Measurements from ENCODE around the gene DDA1.

Gene DDA1

GRCh38 chr19:17302391-17303166 is 6.8 kb upstream of the DDA1 start:
- Histone ChIP-seq H3F3A (ENCODE audit: insufficient read depth, low read length) (peaks cover 19% of the 10 kb centered on the region), H3K9ac (ENCODE audit: low read length) (peak overlapping the region; percentile 72; the same call in 1 of the 2 replicates), H3K36me3 (replicated peaks; ENCODE audit: insufficient read depth, low read length) (no peaks in the 10 kb centered on the region), H3K4me3 (ENCODE audit: low read length) (peak overlapping the region; percentile 77), H3K4me1 (ENCODE audit: low read length) (peaks cover 17% of the 10 kb centered on the region), H4K20me1 (ENCODE audit: insufficient read depth, low read length) (no peaks in the 10 kb centered on the region), H3K9me3 (replicated peaks; ENCODE audit: insufficient read depth, low read length) (no peaks in the 10 kb centered on the region), H3K79me2 (ENCODE audit: low read length) (peaks cover 15% of the 10 kb centered on the region), H3K27ac (ENCODE audit: low read length) (no peak overlapping the region), H3K4me2 (ENCODE audit: low read depth, low read length) (peak overlapping the region; percentile 89), H2AFZ (ENCODE audit: low read length) (peak overlapping the region; percentile 87), H3K27me3 (replicated peaks; ENCODE audit: insufficient read depth, low read length) (no peaks in the 10 kb centered on the region), H3K9me2 (replicated peaks; ENCODE audit: insufficient read depth, low read length) (no peaks in the 10 kb centered on the region)
- TF ChIP-seq CTCF (IDR thresholded peaks at IDR 0.05; ENCODE audit: low read length) (no peak), EZH2phosphoT487 (IDR thresholded peaks at IDR 0.05; ENCODE audit: low read length) (no peak), EZH2 (optimal IDR thresholded peaks at IDR 0.05; ENCODE audit: low read depth, low read length) (no peak)
- DNase-seq: no peak

- peaks cover 17% of the 10 kb centered on the region for H3K4me1 ChIP-seq (ENCODE audit: low read length)
- peak within 1 kb of the TSS; percentile 77 for H3K4me3 ChIP-seq (ENCODE audit: low read length)
- no peak for TF ChIP-seq EZH2 (optimal IDR thresholded peaks at IDR 0.05; ENCODE audit: low read depth, low read length)
- TF ChIP-seq CTCF (IDR thresholded peaks at IDR 0.05; ENCODE audit: low read length): peak; percentile 50
- peak within 1 kb of the TSS; percentile 89 for H3K4me2 ChIP-seq (ENCODE audit: low read depth, low read length)
- no peak within 1 kb of the TSS for H3K27ac ChIP-seq (ENCODE audit: low read length)
- H4K20me1 ChIP-seq (ENCODE audit: insufficient read depth, low read length): no peaks in the 10 kb centered on the region
- H3K9ac ChIP-seq (ENCODE audit: low read length): peak within 1 kb of the TSS; percentile 72; the same call in 1 of the 2 replicates
- peaks cover 20% of the 10 kb centered on the region for H3K79me2 ChIP-seq (ENCODE audit: low read length)
- H2AFZ ChIP-seq (ENCODE audit: low read length): peak within 1 kb of the TSS; percentile 87
- H3K36me3 ChIP-seq (replicated peaks; ENCODE audit: insufficient read depth, low read length): no peaks in the 10 kb centered on the region
- DNase-seq: peak; percentile 96
- H3K9me3 ChIP-seq (replicated peaks; ENCODE audit: insufficient read depth, low read length): no peaks in the 10 kb centered on the region
- H3F3A ChIP-seq (ENCODE audit: insufficient read depth, low read length): peaks cover 24% of the 10 kb centered on the region
- H3K9me2 ChIP-seq (replicated peaks; ENCODE audit: insufficient read depth, low read length): no peaks in the 10 kb centered on the region
- H3K27me3 ChIP-seq (replicated peaks; ENCODE audit: insufficient read depth, low read length): no peaks in the 10 kb centered on the region
Measured at GRCh38 chr19:17303167-17303939, 6.0 kb upstream of the DDA1 start, which contains the start of gene ABHD8. Gene ABHD8 (minus strand): TSS chr19:17303425. CDS start chr19:17301616, 1,809 bp downstream.

GRCh38 chr19:17303940-17304267 is 5.5 kb upstream of the DDA1 start:
- DNase-seq: no peak
- peaks cover 17% of the 10 kb centered on the region for H3K4me1 ChIP-seq (ENCODE audit: low read length)
- no peaks in the 10 kb centered on the region for H3K9me2 ChIP-seq (replicated peaks; ENCODE audit: insufficient read depth, low read length)
- H3K4me2 ChIP-seq (ENCODE audit: low read depth, low read length): peak overlapping the region; percentile 89
- no peaks in the 10 kb centered on the region for H3K36me3 ChIP-seq (replicated peaks; ENCODE audit: insufficient read depth, low read length)
- TF ChIP-seq CTCF (IDR thresholded peaks at IDR 0.05; ENCODE audit: low read length): no peak
- no peak for TF ChIP-seq EZH2phosphoT487 (IDR thresholded peaks at IDR 0.05; ENCODE audit: low read length)
- TF ChIP-seq EZH2 (optimal IDR thresholded peaks at IDR 0.05; ENCODE audit: low read depth, low read length): no peak
- peak overlapping the region; percentile 87 for H2AFZ ChIP-seq (ENCODE audit: low read length)
- H3K9ac ChIP-seq (ENCODE audit: low read length): no peak overlapping the region
- no peaks in the 10 kb centered on the region for H3K9me3 ChIP-seq (replicated peaks; ENCODE audit: insufficient read depth, low read length)
- H3K27me3 ChIP-seq (replicated peaks; ENCODE audit: insufficient read depth, low read length): no peaks in the 10 kb centered on the region
- peaks cover 24% of the 10 kb centered on the region for H3F3A ChIP-seq (ENCODE audit: insufficient read depth, low read length)
- peaks cover 20% of the 10 kb centered on the region for H3K79me2 ChIP-seq (ENCODE audit: low read length)
- H4K20me1 ChIP-seq (ENCODE audit: insufficient read depth, low read length): no peaks in the 10 kb centered on the region
- no peak overlapping the region for H3K4me3 ChIP-seq (ENCODE audit: low read length)
- no peak overlapping the region for H3K27ac ChIP-seq (ENCODE audit: low read length)
